ENCODE measurements around the gene RREB1. TPM values are rescaled to one million over a fixed set of nuclear protein-coding genes. Genes with fewer than 3 reads are reported as not detected.
A peak's percentile ranks its signal among the peaks of the same experiment; 100 is the strongest.

RREB1 gene
- total RNA-seq, 6 donors from 2014 or later = 44.2 to 112 (median 60.5) TPM

DNA sequence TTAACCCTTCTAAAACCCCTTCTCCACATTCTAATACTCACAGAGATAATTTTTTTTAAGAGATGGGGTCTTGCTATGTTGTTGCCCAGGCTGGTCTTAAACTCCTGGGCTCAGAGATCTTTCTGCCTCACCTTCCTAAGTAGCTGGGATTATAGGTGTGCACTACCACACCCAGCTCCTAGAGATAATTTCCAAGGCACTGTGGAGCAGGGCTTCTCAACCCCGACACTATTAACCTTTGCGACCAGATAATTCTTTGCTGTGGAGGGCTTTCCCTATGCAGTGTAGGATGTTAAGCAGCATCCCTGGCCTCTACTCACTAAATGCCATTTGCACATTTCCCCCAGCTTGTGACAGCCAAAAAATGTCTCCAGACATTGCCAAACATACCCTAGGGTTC is 8.8 kb upstream of the RREB1 start:
- Histone ChIP-seq H3K27me3 (no peaks in the 10 kb centered on the region), H3K4me3 (no peak overlapping the region), H3K27ac (no peak overlapping the region), H3K4me1 (no peaks in the 10 kb centered on the region), H3K9me3 (no peaks in the 10 kb centered on the region), H3K36me3 (no peaks in the 10 kb centered on the region)
- 91 to 100% methylated on average over 2 of the region's 2 CpGs for WGBS, 2 donors
- no peak for DNase-seq
- ATAC-seq (ENCODE audit: low FRiP score in 2 of 2) = no peak
- TF ChIP-seq POLR2A (IDR thresholded peaks at IDR 0.05) (no peak), EP300 (IDR thresholded peaks at IDR 0.05) (no peak), POLR2AphosphoS5 (IDR thresholded peaks at IDR 0.05) (no peak)
- TF ChIP-seq, protein P1, sequence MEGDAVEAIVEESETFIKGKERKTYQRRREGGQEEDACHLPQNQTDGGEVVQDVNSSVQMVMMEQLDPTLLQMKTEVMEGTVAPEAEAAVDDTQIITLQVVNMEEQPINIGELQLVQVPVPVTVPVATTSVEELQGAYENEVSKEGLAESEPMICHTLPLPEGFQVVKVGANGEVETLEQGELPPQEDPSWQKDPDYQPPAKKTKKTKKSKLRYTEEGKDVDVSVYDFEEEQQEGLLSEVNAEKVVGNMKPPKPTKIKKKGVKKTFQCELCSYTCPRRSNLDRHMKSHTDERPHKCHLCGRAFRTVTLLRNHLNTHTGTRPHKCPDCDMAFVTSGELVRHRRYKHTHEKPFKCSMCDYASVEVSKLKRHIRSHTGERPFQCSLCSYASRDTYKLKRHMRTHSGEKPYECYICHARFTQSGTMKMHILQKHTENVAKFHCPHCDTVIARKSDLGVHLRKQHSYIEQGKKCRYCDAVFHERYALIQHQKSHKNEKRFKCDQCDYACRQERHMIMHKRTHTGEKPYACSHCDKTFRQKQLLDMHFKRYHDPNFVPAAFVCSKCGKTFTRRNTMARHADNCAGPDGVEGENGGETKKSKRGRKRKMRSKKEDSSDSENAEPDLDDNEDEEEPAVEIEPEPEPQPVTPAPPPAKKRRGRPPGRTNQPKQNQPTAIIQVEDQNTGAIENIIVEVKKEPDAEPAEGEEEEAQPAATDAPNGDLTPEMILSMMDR (IDR thresholded peaks at IDR 0.05) = no peak

- 60 to 63% methylated on average over 3 of the region's 3 CpGs for WGBS, 2 donors
Measured at GRCh38 chr6:7100072-7100752, 7.5 kb upstream of the RREB1 start.

DNA sequence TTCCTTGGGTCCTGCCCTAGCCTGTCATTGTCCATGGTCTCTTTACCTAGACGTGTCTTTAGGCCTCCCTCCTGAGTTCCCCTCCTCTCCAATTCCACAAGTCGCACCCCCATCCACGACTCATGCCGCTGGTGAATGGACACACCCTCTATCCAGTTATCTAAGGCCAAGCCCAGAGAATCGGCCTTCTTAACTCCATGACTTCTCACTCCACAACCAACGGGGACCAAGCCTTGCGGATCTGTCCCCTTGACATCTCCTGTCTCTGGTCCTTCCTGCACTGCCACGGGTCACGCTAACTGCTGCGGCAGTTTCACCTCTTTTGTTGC is 7.0 kb upstream of the RREB1 start:
- ATAC-seq (ENCODE audit: low FRiP score in 2 of 2) (no peak), DNase-seq (no peak)
- WGBS, 2 donors = 90% methylated on average over 10 of the region's 10 CpGs
- no peaks in the 10 kb centered on the region for H3K27me3 ChIP-seq
- H3K36me3 ChIP-seq = no peaks in the 10 kb centered on the region
- no peak overlapping the region for H3K27ac ChIP-seq
- H3K4me1 ChIP-seq = no peaks in the 10 kb centered on the region
- no peak overlapping the region for H3K4me3 ChIP-seq
- TF ChIP-seq, protein P1 (IDR thresholded peaks at IDR 0.05) = no peak
- H3K9me3 ChIP-seq = no peaks in the 10 kb centered on the region

More at GRCh38 chr6:7100072-7100752, 7.5 kb upstream of the RREB1 start:
- ATAC-seq (ENCODE audit: low FRiP score in 2 of 2) = no peak
- Histone ChIP-seq H3K9me3 (no peaks in the 10 kb centered on the region), H3K4me1 (no peaks in the 10 kb centered on the region), H3K4me3 (no peak overlapping the region), H3K36me3 (no peaks in the 10 kb centered on the region), H3K27ac (no peak overlapping the region), H3K27me3 (no peaks in the 10 kb centered on the region)
- no peak for DNase-seq
- TF ChIP-seq POLR2A (IDR thresholded peaks at IDR 0.05) (no peak), POLR2AphosphoS5 (IDR thresholded peaks at IDR 0.05) (no peak), EP300 (IDR thresholded peaks at IDR 0.05) (no peak)

DNA sequence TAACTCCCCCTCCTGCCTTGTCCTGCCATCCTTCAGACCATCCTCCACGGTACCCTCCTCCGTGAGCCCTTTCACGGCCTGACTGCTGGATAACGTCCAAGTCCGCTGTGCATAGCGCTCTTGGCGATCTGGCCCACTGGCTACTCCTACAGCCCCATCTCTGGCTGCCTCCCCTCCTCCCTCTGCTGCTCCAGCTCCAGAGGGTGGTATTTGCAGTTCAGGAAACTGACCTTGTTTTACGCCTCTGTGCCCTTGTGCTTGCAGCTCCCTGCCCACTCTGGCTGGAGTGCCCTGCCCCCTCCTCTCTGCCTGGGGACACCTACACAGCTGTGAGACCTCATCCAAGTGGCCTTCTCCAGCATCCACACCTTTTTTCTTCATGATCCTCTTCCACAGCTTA is 6.5 kb upstream of the RREB1 start:
- Histone ChIP-seq H3K27me3 (no peaks in the 10 kb centered on the region), H3K36me3 (no peaks in the 10 kb centered on the region), H3K27ac (no peak overlapping the region), H3K4me1 (peaks cover 0 to 2% (median 0%) of the 10 kb centered on the region in 4 donors), H3K4me3 (no peak overlapping the region), H3K9me3 (no peaks in the 10 kb centered on the region)
- 91 to 93% methylated on average over 8 of the region's 8 CpGs for WGBS, 2 donors
- DNase-seq = no peak
- peak in 1 of 2 donors; percentile 11 for ATAC-seq (ENCODE audit: low FRiP score in 2 of 2)
- TF ChIP-seq, protein P1 (IDR thresholded peaks at IDR 0.05) = no peak
- TF ChIP-seq EP300 (IDR thresholded peaks at IDR 0.05) = no peak
- no peak for TF ChIP-seq POLR2A (IDR thresholded peaks at IDR 0.05)

DNA sequence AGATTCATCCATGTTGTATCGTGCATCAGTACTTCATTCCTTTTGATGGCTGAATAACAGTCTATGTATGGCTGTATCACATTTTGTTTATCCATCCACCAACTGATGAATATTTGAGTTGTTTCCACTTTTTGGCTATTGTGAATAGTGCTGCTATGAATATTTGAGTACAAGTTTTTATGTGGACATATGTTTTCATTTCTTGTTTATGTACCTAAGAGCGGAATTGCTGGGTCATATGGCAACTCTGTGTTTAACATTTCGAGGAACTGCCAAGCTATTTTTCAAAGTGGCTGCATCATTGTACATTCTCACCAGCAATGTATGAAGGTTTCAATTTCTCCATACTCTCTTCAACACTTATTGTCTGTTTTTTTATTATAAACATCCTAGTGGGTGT is 3.0 kb upstream of the RREB1 start:
- Histone ChIP-seq H3K4me3 (no peak overlapping the region), H3K4me1 (peaks cover 1 to 16% (median 7%) of the 10 kb centered on the region in 4 donors)
- WGBS, 2 donors = 94 to 97% methylated on average over 3 of the region's 3 CpGs

More for the DNA sequence above, 3.0 kb upstream of the RREB1 start:
- no peaks in the 10 kb centered on the region for H3K36me3 ChIP-seq
- no peaks in the 10 kb centered on the region for H3K27me3 ChIP-seq
- TF ChIP-seq, protein P1 (IDR thresholded peaks at IDR 0.05) = no peak
- TF ChIP-seq POLR2A (IDR thresholded peaks at IDR 0.05) = no peak
- ATAC-seq (ENCODE audit: low FRiP score in 2 of 2) (no peak), DNase-seq (no peak)
- H3K9me3 ChIP-seq = no peaks in the 10 kb centered on the region
- no peak overlapping the region for H3K27ac ChIP-seq

All from upper lobe of left lung (tissue), 6 donors.